GM13976 (cell line): Measurements from ENCODE around the gene VPREB1.

Source experiments
- DNase-seq: peaks from one replicate; pipeline ENCODE4 v3.0.0; 2012; ENCODE audit warnings: low spot score
- in situ Hi-C: fragments of 300-500 bp; cut with MboI; formaldehyde crosslinking; loops from one replicate; pipeline ENCODE4 v1.12.0; 2022; ENCODE audit warnings: low sequenced_read_pairs, mixed read lengths, inconsistent platforms; ENCODE audit not compliant: unreplicated experiment
- TF ChIP-seq, protein P1 (sequence below): IDR thresholded peaks from 2 replicates; pipeline ENCODE4 v1.5.1; 2012; ENCODE audit warnings: borderline replicate concordance, mild to moderate bottlenecking; ENCODE audit not compliant: insufficient read depth; ENCODE audit errors: extremely low read depth, missing control alignments, control extremely low read depth

The VPREB1 gene

DNA sequence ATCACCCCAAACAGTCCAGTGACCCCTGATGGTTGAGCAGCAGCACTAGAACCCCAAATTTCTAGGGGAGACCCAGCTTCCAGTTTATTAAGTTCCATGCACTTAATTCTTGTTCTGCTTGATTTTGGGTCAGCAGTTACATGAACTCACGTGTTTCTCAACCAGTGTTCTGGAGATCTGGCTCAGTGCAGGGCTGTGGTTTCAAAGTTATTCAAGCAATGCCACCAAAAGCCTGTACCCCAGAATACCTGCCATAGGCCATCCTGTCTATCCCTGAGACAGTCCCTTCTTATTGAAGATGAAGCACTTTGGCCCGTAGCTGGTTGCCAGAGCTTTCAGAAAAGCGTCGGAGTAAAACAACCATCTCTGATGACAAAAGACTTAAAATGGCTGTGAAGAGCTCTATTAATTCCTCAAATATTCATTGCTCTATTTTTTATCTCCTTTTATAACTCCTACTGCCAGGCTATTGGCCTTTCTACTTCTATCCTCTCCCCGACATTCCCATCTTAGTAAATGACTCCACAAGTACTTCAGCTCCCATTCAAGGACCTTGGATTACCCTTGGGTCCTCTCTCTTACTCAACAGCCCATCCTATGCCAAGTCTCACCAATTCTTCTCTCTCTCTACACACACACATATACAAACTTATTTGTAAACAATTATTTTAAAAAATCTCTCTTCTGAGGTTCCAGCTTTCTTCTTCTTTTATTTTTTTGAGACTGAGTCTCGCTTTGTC, 18.0 kb upstream of the VPREB1 start:
- DNase-seq = no peak
- TF ChIP-seq, protein P1, sequence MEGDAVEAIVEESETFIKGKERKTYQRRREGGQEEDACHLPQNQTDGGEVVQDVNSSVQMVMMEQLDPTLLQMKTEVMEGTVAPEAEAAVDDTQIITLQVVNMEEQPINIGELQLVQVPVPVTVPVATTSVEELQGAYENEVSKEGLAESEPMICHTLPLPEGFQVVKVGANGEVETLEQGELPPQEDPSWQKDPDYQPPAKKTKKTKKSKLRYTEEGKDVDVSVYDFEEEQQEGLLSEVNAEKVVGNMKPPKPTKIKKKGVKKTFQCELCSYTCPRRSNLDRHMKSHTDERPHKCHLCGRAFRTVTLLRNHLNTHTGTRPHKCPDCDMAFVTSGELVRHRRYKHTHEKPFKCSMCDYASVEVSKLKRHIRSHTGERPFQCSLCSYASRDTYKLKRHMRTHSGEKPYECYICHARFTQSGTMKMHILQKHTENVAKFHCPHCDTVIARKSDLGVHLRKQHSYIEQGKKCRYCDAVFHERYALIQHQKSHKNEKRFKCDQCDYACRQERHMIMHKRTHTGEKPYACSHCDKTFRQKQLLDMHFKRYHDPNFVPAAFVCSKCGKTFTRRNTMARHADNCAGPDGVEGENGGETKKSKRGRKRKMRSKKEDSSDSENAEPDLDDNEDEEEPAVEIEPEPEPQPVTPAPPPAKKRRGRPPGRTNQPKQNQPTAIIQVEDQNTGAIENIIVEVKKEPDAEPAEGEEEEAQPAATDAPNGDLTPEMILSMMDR = no peak
- in situ Hi-C loops = no loop called here

DNA sequence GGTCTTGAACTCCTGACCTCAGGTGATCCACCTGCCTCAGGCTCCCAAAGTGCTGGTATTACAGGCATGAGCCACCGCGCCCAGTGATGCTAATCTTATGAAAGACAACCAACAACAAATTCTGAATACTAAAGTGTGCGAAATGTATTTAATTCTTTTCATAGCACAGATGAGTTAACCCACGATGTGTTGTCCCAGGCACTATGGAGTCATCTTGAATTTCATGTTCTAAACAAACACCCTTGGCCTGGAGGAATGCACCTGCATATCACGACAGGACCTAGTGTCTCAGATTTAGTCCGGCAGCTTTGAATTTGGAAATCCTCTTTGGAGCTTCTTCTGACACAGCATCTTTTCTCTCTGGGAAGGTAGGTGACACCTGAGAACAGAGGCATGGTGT, 16.2 kb upstream of the VPREB1 start:
- TF ChIP-seq, protein P1 = no peak
- in situ Hi-C loops = no loop called here
- no peak for DNase-seq

DNA sequence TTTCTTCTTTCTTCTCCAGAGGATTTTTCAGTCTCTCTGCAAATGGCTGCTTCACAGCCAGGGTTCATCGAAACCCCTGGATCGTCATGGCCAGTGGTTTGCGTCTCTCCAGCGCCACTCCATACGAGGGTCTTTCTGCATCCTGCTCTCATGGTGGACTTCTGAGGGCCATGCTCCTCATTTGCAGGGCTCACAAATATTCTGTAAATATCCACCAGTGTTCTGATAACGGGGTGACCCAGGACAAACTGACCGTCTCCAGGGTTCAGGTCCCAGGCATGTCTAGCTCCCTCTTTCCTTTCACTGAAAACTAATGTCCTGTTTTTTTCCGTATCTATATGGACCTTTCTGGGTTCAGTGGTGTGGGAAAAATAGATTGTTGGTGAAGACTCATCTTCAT, 15.7 kb upstream of the VPREB1 start:
- DNase-seq = no peak
- TF ChIP-seq, protein P1 = no peak
- in situ Hi-C loops = no loop called here

DNA sequence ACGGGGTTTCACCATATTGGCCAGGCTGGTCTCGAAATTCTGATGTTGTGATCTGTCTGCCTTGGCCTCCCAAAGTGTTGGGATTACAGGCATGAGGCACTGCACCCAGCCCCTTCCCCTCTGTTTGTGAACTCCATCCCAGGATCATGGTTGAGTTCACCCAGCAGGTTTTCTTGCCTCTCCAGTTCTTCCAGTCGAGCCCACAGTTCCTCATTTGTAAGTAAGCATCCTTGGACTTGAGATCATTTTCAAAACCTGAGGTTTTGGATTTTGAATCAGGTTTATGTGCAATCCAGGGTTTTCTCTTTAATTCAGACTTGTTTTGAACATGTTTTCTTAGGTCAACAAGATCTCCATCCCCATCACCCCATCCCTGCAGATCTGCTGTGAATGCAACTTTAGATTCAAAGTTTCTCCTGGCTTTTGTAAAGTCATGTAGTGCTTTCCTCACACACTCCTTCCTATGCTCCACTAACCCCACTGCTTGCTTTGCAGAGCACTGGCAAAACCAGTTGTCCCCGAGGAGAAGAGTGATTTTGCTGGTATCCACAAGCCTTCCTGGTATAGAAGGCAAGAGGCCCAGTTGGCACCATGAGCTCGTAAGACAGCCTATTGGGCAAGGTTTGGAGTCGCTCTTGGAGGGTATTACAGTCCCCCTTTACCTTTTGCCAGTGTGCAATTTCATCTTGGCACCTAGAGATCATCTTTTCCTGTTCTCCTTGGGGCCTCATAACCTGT, 14.7 kb upstream of the VPREB1 start:
- TF ChIP-seq, protein P1 = no peak
- DNase-seq = no peak
- in situ Hi-C loops = no loop called here

DNA sequence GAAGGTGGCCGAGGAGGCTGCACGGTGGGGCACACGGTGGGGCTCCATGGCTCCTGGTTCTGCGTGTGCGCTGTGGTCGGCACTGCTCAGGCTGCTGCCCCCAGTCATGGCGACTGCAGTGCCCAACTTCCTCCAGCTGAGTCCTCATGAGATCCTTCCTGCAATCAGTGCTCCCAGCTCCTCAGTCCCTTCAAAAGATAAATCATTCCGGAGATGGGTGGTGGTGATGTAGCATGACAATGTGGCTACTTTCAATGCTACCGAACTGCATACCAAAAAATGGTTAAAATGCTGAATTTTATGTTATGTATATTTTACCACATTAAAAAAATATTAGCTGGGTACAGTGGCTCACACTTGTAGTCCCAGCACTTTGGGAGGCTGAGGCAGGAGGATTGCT, 14.1 kb upstream of the VPREB1 start:
- in situ Hi-C loops = no loop called here
- no peak for DNase-seq
- TF ChIP-seq, protein P1 = no peak

DNA sequence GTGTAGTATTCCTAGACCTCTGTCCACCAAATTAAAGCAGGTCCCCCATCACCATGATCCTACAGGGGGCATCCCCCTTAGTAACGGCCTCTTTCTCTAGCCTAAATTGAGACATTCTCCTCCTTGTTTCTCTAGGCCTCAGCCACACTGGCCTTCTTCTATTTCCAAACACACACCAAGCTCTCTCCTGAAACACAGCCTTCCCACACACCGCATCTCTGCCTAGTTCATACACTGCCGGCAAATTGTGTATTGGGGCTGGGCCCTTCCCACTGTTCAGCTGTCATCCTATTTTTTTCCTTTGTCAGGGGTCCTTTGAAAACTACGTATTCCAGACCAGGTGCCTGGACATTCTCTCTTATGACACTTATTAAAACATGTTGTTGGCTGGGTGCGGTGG, 11.5 kb upstream of the VPREB1 start:
- TF ChIP-seq, protein P1 = no peak
- in situ Hi-C loops = no loop called here
- no peak for DNase-seq

DNA sequence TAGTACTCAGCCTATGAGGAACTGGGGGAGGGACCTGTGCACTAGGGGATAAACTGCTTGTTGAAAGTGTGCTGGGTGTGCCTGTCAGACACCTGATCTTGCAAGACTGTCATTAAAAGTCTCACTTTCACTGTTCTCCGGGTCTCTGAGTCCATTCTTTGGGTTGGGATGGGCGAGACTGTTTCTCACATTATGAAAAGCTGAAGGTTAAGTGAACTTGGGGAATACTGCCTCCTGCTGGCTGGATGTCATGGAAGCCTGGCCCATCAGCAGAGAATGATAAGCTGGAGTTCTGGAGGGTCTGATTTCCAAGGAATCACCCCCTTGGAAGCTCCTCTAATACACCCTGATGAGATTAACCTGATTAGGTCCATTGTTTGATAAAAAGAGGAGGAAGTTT, 9.0 kb upstream of the VPREB1 start:
- TF ChIP-seq, protein P1 = peak; percentile 79
- peak; percentile 72 for DNase-seq
- in situ Hi-C loops = no loop called here
